ENCODE measurements around the gene BTNL3. TPM values are rescaled to one million over a fixed set of nuclear protein-coding genes. Genes with fewer than 3 reads are reported as not detected.
"Not testable (repeated sequence)": the region's sequence is repeated elsewhere in the genome, so short reads cannot be mapped to it uniquely, and the experiment has no call there.

BTNL3 gene
- total RNA-seq, 1 donor from 2014 or later = not detected

DNA sequence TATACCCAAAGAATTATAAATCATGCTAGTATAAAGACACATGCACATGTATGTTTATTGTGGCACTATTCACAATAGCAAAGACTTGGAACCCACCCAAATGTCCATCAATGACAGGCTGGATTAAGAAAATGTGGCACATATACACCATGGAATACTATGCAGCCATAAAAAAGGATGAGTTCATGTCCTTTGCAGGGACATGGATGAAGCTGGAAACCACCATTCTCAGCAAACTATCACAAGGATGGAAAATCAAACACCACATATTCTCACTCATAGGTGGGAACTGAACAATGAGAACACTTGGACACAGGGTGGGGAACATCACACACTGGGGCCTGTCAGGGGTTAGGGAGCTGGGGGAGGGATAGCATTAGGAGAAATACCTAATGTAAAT lies 26.0 kb downstream of the BTNL3 start:
- ATAC-seq; DNase-seq; intact Hi-C loops (cut with micrococcal nuclease): not testable (repeated sequence)

- intact Hi-C loops (cut with micrococcal nuclease); ATAC-seq; DNase-seq: not testable (repeated sequence)
Measured at GRCh38 chr5:181017448-181017847, 28.8 kb downstream of the BTNL3 start.

- no peak for ATAC-seq
- intact Hi-C loops (cut with micrococcal nuclease) = no loop called here
- no peak for DNase-seq
Measured at GRCh38 chr5:181020688-181021087, 32.0 kb downstream of the BTNL3 start.

GRCh38 chr5:181024245-181025064 lies 35.8 kb downstream of the BTNL3 start:
- intact Hi-C loops (cut with micrococcal nuclease) = no loop called here
- DNase-seq (no peak), ATAC-seq (no peak)

DNA sequence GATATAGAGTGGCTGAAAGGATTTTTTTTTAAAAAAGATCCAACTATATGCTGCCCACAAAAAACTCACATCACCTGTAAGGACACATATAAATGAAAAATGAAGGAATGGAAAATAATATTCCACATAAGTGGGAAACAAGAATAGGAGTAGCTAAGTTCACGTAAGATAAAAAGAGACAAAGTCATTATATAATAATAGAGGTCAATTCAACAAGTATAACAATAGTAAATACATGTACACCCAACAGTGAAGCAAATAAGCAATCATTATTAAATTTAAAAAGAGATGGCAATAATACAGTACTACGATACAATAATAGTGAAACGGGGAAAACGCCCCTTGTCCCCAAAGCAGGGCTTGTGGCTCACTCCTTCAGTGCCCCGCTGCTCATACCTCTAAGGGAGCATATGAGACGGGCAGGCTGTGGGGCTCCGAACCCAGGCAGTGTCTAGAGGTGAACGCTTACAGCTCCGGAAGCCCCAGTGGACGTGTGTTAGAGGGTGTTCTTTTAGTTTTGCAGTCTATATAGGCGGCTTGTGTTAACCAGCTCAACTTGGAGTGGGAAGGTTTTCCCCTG lies 38.9 kb downstream of the BTNL3 start:
- DNase-seq (no peak), ATAC-seq (no peak)
- intact Hi-C loops (cut with micrococcal nuclease) = no loop called here

GRCh38 chr5:181028032-181028819 lies 39.6 kb downstream of the BTNL3 start:
- intact Hi-C loops (cut with micrococcal nuclease) = no loop called here
- no peak for DNase-seq
- no peak for ATAC-seq

- ATAC-seq (no peak), DNase-seq (no peak)
- intact Hi-C loops (cut with micrococcal nuclease) = loop anchor here (10.0 kb wide), 1 partner anchor 247 kb away; no protein-coding TSS in a partner anchor
Measured at GRCh38 chr5:181031716-181032115, 43.1 kb downstream of the BTNL3 start.

GRCh38 chr5:181035991-181036815 lies 47.6 kb downstream of the BTNL3 start:
- intact Hi-C loops (cut with micrococcal nuclease) = loop anchor here (10.0 kb wide), 1 partner anchor 251 kb away; no protein-coding TSS in a partner anchor
- no peak for DNase-seq
- ATAC-seq = no peak

DNA sequence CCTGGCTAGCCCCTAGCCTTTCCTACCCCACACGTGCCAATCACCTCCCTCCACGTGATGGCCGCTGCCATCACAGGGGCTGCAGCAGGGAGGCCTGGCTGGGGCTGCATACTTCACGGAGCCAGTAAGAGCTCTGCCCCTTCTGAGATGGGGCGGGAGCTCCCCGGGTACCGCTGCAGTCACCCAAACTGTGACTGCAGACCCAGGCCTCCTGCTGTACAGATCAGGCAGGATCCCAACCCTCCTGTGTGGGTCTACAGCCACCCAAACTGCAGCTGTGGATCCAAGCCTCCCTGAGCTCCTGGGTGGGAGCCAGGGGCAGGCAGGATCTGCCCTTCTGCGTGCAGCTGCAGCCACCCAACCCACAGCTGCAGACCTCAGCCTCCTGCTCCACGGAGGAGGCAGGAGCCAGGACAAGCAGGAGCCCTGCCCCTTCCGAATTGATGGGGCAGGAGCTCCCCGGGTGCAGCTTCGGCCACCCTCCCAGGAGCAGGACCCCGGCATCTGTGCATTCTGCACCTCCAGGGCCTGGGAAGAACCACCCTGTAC lies 48.2 kb downstream of the BTNL3 start:
- ATAC-seq (no peak), DNase-seq (no peak)
- intact Hi-C loops (cut with micrococcal nuclease) = loop anchor here (10.0 kb wide), 1 partner anchor 252 kb away; no protein-coding TSS in a partner anchor

- peak; percentile 57 for ATAC-seq
- intact Hi-C loops (cut with micrococcal nuclease) = loop anchor here (10.0 kb wide), 1 partner anchor 253 kb away; no protein-coding TSS in a partner anchor
- no peak for DNase-seq
Measured at GRCh38 chr5:181037365-181037861, 48.8 kb downstream of the BTNL3 start.

GRCh38 chr5:181039471-181039870 lies 50.8 kb downstream of the BTNL3 start:
- intact Hi-C loops (cut with micrococcal nuclease) = loop anchor here (10.0 kb wide), 1 partner anchor 255 kb away; no protein-coding TSS in a partner anchor
- no peak for ATAC-seq
- DNase-seq = no peak

GRCh38 chr5:181039931-181040630 lies 51.4 kb downstream of the BTNL3 start, which contains the start of gene BTNL9:
Gene BTNL9, plus strand, starts transcription at chr5:181040266. Its CDS starts 5,224 bp downstream, at chr5:181045490.
- intact Hi-C loops (cut with micrococcal nuclease) = loop anchor here (10.0 kb wide), 1 partner anchor 255 kb away; no protein-coding TSS in a partner anchor
- no peak for ATAC-seq
- no peak for DNase-seq

DNA sequence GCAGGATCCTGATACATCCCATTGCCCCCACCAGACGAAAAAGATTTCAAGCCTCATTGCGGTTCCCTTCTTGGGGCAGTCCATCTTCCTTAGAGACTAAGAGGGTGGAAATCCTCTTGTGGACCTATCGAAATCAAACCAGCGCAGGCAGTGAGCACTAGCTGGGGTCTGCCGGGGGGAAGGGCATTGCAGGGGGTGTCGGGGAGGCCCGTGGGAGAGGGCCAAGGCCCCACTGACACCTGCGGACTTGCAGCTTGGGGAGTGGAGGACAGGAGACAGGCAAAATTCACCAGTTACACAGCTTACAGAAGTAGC lies 51.9 kb downstream of the BTNL3 start:
- intact Hi-C loops (cut with micrococcal nuclease) = no loop called here
- no peak for DNase-seq
- no peak for ATAC-seq

GRCh38 chr5:181041043-181041442 lies 52.4 kb downstream of the BTNL3 start:
- intact Hi-C loops (cut with micrococcal nuclease) = no loop called here
- ATAC-seq (no peak), DNase-seq (no peak)

- DNase-seq (no peak), ATAC-seq (no peak)
- intact Hi-C loops (cut with micrococcal nuclease) = no loop called here
Measured at GRCh38 chr5:181042036-181042713, 53.5 kb downstream of the BTNL3 start.

DNA sequence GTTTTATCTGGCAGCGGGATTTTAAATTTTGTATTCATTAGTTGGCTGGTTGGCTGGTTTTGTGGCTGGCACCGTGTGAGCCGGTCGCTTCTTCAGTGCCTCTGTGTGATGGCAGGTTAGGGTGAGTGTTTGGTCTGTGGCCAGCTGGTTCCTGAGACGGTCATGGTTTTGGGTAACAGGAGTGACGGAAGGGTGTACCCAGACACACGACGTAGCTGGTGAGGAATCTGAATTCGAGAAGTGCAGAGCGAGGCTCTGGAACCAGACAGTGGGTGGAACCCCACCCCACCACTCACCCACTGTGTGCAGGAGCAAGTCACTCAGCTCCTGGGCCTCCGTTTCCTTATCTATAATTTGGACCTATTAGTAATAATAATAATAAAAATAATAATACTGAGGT lies 54.1 kb downstream of the BTNL3 start:
- no peak for ATAC-seq

More for the DNA sequence above, 54.1 kb downstream of the BTNL3 start:
- intact Hi-C loops (cut with micrococcal nuclease) = no loop called here
- no peak for DNase-seq

All from left ventricle myocardium superior (tissue), 1 donor.